GM10847 (cell line): ENCODE results near the gene PARVB.

Experiments used
- POLR2A ChIP-seq: IDR thresholded peaks from 2 replicates; pipeline ENCODE4 v1.6.1; 2011; ENCODE audit not compliant: insufficient read length; ENCODE audit errors: extremely low read depth

PARVB gene

DNA sequence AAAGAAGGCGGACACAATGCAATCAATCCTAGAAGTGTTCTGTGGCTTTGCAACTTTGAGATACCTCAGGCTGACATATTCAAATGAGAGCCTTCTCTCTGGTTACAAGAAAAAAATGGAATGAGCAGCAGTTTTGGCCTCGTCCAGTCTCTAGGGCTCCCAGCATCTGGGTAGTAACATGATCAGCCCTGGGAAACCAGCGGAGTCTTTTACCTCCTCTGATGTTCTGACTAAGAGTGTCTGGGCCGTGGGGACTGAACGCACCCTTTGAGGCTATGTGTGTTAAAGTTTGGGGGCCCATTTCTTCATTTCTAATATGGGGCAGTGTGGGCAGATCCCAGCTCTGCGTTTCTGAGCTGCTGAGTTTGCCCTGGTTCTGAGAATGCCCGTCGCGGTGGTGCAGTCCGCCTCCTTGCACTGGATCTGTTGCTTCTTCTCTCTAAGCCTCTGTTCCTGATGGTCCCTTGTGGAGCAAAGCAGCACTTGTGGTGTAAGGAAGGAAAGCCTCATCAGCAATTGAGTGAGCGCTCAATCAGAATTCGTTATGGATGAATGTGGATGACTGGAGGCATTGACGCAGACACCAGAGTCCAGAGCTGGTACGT is 8.1 kb downstream of the PARVB start:
- no peak for TF ChIP-seq POLR2A

DNA sequence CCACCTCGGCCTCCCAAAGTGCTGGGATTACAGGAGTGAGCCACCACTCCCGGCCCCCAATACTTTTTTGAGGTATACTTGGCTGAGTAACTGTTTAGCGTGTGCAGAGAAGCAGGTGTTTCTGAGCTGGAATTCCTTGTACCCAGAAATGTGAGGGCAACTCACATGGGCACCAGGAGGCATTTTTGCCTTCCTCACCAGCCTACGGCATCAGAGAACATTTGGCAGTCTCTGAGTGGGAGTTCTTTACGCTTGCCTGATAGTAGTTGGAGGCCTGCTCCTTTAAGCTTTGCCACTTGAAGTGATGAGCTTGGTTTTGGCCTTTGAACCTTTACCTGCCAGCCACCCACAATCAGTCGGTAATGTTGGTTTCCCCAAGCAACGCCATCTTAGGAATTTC is 9.2 kb downstream of the PARVB start:
- no peak for TF ChIP-seq POLR2A

DNA sequence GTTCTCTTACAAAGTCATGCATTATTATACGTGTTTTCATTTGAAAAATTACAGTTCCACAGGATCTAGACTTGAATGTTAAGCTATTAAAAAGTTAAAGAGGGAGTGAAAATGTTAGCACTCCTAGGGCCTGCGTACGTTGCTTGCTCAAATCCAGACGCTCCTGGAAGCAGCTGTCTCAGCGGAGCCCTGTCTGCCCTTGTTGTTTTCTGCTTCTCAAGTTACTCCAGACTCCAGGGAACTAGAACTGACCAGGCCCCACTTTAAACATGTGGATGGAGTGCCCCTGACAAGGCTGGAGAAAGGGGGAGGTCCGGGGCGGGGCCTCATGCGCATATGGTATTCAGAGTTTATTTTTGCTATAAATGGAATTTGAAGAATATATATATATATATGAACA is 9.6 kb downstream of the PARVB start:
- TF ChIP-seq POLR2A: no peak

DNA sequence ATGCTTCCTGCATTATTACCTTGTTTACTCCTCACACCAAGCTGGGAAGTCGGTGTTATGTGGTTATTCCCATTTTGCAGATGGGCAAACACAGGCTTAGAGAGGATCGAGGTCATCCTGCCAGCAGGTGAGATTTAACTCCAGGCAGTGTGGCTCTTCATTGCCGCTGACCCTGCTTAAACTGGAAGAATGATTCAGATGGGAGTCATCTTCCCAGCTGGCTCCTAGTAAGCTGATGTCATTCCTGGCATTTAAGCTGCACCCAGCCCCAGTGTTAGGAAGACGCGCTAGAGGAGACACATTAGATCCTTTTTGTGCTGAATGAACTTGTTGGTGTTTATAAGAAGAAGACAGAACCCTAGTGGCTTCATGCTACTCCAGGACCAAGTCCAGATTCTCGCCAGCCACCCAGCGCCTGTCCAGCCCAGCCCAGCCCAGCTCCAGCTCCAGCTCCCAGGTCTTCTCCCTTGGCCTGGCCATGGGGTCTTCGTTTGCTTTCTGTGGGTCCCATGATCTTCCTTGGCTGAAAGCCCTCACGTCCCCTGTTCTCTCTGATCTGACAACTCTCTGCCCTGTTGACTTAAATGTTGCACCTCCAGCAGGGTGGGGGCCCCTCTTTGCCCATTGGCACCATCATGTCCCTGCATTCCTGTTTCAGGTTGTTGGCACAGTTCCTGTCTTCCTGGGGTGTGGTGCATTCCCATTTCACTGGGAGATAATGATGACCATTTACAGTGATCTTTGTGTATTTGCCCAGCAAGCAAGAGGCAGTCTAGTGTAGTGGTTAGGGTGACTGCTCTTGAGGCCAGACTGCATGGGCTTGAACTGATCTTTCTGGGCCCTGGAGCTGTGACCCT is 13.6 kb downstream of the PARVB start:
- no peak for TF ChIP-seq POLR2A

DNA sequence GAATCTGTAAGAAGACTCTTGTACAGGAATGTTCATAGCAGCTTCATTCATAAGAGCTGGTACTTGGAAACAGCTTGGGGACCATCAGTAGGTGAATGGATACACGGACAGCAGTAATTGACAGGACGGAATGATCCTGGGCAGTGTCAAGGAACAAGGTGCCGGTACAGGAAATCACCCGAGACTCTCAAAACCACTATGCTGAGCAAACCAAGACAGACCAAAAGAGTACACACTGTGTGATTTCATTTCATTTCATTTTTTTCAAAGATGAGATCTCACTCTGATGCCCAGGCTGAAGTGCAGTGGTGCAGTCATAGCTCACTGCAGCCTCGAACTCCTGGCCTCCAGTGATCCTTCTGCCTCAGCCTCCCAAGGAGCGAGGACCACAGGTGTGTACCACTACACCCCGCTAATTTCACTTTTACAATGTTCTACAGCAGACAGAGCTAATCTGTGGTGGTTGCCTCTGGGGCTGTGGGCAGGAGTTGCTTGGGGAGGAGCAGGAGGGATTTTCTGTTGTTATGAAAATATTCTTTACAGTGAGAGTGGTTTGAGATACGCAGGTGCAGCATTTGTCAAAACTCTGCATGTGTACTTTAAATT is 15.6 kb downstream of the PARVB start:
- TF ChIP-seq POLR2A: no peak

DNA sequence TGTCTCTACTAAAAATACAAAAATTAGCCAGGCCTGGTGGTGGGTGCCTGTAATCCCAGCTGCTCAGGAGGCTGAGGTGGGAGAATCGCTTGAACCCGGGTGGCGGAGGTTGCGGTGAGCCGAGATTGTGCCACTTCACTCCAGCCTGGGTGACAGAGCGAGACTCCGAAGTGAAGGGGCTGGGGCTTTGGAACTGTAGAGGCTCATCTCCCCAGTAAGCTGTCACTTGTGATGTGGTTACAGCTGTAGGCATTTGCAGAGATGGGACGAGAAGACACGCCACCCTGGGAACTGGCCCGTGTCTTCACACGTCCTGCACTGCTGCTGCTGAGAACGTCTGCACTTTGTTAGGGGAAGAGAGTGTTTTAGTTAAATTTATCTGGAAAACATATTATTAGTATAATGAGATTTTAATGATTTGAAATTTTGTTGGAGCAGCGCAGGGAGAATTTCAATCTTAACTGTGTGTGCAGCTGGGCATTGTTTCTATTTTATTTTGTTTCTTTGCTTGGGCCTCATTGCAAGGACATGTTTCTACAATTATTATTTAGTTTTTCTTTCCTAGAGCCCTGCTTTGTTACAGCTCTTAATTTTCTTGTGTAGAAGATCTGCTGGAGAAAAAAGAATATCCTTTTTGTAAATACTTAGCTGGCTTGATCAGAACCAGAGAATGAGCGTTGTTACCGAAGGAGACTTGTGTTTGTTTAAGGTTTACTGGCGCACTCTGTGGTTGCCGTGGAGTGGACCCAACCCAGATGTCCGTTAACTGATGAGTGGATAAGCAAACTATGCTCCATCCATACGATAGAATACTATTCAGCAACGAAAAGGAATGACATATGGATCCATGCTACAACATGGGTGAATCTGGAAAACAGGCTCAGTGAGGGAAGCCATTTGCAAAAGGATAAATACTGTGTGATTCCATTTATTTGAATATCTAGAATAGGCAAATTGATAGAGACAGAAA is 18.4 kb downstream of the PARVB start:
- TF ChIP-seq POLR2A: no peak

DNA sequence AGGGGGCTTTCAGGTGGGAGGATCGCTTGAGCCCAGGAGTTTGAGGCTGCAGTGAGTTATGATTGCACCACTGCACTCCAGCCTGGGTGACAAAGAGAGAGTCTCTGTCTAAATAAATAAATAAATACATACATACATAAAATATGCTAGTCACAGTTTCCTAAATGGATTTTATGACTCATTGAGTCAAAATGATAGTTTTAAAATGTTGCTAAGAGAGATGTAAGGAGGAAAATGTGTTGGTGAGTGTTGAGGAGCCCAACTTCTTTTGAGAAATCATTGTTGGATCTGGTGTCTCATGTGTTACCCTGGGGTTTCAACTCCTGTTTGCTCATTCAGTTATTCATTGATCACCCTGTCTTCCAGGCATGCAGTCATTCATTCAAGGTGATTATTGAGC is 21.0 kb downstream of the PARVB start:
- TF ChIP-seq POLR2A: no peak

DNA sequence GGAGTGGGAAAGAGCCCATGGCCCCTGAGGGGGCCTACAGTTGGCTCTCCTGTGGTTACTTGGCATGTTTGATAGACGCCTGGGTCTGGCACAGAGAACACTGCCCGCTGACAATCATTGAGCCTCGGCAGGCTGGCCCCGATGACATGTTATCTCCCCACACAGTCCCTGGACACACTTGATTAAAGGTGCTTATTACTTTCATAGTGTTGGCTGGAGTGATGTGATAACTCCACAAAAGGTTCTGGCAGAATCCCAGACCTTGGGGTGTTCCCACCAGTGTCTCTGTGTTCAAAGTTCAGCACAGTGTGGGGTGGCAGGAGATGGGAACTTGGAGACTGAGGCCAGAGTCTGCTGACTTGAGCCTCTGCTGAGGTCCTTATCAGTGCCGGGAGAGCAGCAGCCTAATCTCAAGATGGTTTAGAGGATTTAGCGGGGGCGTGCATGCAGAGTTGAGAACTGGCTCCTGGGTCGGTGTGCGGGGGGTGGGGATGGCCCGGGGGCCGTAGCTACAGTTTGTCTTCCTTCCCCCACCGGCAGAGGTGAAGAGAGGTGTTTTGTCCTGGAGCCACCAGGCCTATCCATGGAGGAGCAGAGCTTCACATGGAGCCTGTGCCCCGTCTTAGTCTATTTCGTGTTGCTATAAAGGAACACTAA is 22.5 kb downstream of the PARVB start:
- no peak for TF ChIP-seq POLR2A

DNA sequence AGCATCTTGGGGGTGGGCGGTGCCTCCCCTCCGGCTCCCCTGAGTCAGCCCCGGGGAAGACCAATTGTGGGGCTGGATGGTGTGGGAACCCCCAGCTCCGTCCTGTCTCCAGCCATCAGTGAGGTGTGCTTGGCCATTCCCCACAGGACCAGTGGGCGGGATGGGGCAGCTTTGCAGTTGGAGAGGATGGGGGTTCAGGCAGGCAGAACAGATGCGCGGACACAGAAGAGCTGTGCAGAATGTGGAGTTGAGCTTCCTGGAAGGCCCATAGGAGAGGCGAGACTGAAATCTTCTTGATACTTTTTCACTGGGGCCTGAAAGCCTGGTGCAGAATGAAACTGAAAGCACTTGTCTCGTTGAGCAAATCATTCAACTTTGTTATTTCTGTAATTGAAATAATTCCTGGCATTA is 23.8 kb downstream of the PARVB start:
- no peak for TF ChIP-seq POLR2A

DNA sequence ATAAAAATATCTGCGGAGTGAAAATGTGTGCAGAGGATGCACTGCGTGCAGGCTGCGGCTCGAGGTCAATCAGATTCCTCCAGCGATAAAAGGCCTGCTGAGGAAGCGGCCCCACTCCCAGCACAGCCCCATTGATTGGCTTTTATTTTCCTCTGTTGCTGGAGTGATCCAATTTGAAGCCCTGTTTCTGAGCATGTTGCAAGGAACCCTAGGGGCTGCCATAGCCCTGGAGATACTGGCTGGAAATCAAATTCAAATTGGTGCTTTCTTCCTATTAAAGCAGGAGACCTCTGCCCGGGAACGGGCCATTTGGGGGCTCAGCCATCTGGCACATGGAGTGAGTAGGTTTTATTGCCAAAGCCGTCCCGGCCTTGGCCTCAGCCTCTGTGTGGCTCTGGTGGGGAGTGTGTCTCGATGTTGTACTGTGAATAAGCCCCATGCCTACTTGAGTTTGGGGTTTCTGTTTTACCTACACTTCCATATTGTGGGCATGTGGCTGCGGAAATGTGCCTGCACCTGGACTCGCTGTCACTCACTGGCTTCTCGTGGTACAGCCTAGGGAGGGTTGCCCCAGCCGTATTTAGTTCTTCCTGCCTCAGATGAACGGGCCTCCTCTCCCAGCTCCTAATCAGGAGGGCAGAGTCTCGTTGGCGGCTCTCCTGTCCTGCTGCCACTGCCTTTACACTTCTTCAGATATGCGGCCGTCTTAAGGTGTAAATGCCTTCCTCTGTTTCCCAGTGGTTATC is 25.6 kb downstream of the PARVB start:
- TF ChIP-seq POLR2A: no peak

DNA sequence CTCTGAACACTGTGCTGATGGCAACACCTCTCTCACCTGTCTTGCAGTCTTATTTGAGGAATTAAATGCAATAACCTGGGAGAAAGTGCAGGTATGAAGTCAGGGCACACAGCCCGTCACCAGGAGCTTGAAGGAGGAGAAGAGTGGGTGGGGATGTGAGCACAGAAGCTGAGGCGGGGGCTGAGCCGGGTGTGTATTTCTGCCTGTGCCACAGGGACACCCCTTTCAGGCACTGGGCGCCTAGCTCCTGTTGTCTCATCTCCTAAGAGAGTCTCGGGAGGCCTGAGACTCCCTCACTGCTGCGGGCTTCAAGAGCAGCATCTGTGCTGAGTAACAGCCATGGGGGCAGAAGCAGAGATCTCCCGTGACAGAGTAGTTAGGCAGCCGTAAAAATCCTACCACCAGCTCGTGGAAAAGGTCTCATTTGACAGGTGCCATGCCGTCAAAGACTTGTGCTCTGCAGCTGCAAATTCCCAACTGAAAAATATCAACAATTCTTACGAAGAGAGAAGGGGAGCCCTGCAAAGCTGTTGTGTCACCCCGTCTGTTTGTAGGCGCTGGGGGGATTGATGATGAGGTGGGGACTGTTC is 26.8 kb downstream of the PARVB start:
- TF ChIP-seq POLR2A: no peak

DNA sequence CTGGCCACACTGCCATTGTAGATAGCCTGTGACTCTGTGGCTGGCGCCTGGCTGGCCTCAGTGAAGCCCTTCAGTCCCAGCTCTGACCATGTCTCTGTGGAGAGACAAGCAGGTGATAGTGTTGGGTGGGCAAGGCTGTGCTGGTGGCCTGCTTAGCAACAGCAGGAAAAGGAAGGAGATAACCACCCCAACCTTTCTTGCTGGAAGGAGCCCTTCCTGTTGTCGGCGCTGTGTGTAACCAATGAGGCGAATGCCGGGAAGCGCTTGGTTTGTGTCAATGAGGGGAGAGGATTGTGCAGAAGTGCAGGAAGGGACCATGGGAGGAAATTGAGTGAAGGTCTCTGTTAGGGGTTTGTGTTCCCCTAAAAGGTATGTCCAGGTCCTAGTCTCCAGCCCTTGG is 27.3 kb downstream of the PARVB start:
- no peak for TF ChIP-seq POLR2A

DNA sequence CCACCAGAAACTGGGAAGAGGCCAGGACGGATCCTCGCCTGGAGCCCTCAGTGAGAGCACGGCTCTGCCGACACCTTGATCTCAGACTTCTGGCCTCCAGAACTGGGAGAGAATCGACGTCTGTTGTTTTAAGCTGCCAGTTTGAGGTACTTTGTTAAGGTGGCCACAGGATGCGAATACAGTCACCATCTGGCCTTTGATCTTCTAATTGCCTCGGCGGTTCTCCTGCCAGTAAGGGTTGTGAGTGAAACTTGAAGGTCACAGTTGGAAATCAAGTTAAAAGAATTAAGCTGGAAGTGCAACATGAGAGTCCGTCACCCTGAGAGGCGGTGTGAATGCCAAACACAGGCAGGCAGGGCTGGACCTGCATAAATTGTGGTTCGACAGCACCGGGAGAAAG is 27.9 kb downstream of the PARVB start:
- TF ChIP-seq POLR2A: no peak

DNA sequence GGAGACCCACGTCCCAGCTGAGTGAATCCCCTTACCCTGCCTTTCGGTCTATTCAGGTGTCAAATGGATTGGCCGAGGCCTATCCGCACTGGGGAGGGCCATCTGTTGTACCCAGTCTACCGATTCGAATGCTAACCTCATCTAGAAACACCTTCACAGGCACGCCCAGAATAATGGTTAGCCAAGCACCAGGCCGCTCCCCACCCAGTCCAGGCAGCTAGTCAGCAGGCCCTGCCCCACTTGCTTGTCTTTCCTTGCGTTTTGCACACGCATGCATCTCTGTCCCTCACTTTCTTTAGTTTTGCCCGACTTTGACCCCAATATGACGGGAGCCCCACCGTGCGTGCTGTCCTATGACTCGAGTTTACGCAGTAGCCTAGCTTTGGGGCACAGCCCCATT is 31.7 kb downstream of the PARVB start:
- no peak for TF ChIP-seq POLR2A
